HEK293 (cell line): ENCODE data around the gene LSP1.

Experiments used
- CTCF ChIA-PET: fragments of 350-600 bp; formaldehyde crosslinking; extraction: SDS; loops from one replicate; lab custom pipeline; 2021; ENCODE audit warnings: antibody characterized with exemption; lab: Yijun Ruan, JAX
- POLR2A ChIA-PET: fragments of 300-600 bp; formaldehyde crosslinking; extraction: SDS; loops from one replicate; lab custom pipeline; 2020; ENCODE audit warnings: antibody characterized with exemption, inconsistent platforms; lab: Yijun Ruan, JAX
- H3K27ac ChIP-seq: fragments of 200-500 bp; sonication (Bioruptor generic); 2 replicates; pipeline ENCODE4 v1.5.1; 2014; ENCODE audit warnings: low read depth, low read length, control low read depth, inconsistent platforms; ENCODE audit errors: extremely low read depth
- H3K36me3 ChIP-seq, 2 experiments: fragments of 200-500 bp in 1 of 2; sonication (Bioruptor generic) in 1 of 2; 1 replicate in 1 of 2; 2 replicates in 1 of 2; pipeline ENCODE4 v1.5.1; 2014 to 2017; ENCODE audit warnings: inconsistent platforms in 2 of 2, low read length in 2 of 2; ENCODE audit not compliant: control insufficient read depth in 2 of 2, insufficient read depth in 1 of 2
- H3K4me1 ChIP-seq: fragments of 200-500 bp; sonication (Bioruptor generic); 2 replicates; pipeline ENCODE4 v1.5.1; 2014; ENCODE audit warnings: mild to moderate bottlenecking, low read length, inconsistent platforms; ENCODE audit not compliant: control insufficient read depth, insufficient read depth
- H3K4me3 ChIP-seq: 2 replicates; pipeline ENCODE4 v1.5.1; 2011; ENCODE audit warnings: low read depth, mild to moderate bottlenecking, control low read depth, low read length, moderate library complexity
- H3K9me3 ChIP-seq: fragments of 200-500 bp; sonication (Bioruptor generic); 2 replicates; pipeline ENCODE4 v1.5.1; 2014; ENCODE audit warnings: low read depth, low read length, inconsistent platforms; ENCODE audit not compliant: control insufficient read depth, insufficient read depth
- GLIS2 ChIP-seq: fragments of 450-650 bp; formaldehyde crosslinking; IDR thresholded peaks from 2 replicates; pipeline ENCODE4 v1.5.1; 2016; ENCODE audit warnings: missing biosample characterization, missing genetic modification characterization
- MYNN ChIP-seq: fragments of 450-650 bp; formaldehyde crosslinking; IDR thresholded peaks from 2 replicates; pipeline ENCODE4 v1.5.1; 2016; ENCODE audit warnings: missing biosample characterization, missing genetic modification characterization, borderline replicate concordance
- SCRT1 ChIP-seq: fragments of 450-650 bp; formaldehyde crosslinking; IDR thresholded peaks from 2 replicates; pipeline ENCODE4 v1.5.1; 2016; ENCODE audit warnings: missing biosample characterization, missing genetic modification characterization, borderline replicate concordance
- SETDB1 ChIP-seq: IDR thresholded peaks from one replicate; pipeline ENCODE4 v1.6.1; 2017; ENCODE audit warnings: mild to moderate bottlenecking, low read length, moderate library complexity, mixed read lengths; ENCODE audit not compliant: insufficient read length
- SP2 ChIP-seq: fragments of 450-650 bp; formaldehyde crosslinking; IDR thresholded peaks from 2 replicates; pipeline ENCODE4 v1.5.1; 2016; ENCODE audit warnings: missing biosample characterization, missing genetic modification characterization
- ZBTB17 ChIP-seq: fragments of 450-650 bp; formaldehyde crosslinking; IDR thresholded peaks from 2 replicates; pipeline ENCODE4 v1.5.1; 2016; ENCODE audit warnings: missing biosample characterization, missing genetic modification characterization
- ZFP37 ChIP-seq: fragments of 450-650 bp; formaldehyde crosslinking; IDR thresholded peaks from 2 replicates; pipeline ENCODE4 v1.5.1; 2016; ENCODE audit warnings: missing biosample characterization, missing genetic modification characterization
- ZNF140 ChIP-seq: fragments of 450-650 bp; formaldehyde crosslinking; IDR thresholded peaks from 2 replicates; pipeline ENCODE4 v1.5.1; 2016; ENCODE audit warnings: missing biosample characterization, missing genetic modification characterization
- ZNF2 ChIP-seq: fragments of 450-650 bp; formaldehyde crosslinking; IDR thresholded peaks from 2 replicates; pipeline ENCODE4 v1.5.1; 2016; ENCODE audit warnings: missing biosample characterization, missing genetic modification characterization
- ZNF214 ChIP-seq: fragments of 450-650 bp; formaldehyde crosslinking; IDR thresholded peaks from 2 replicates; pipeline ENCODE4 v1.5.1; 2017; ENCODE audit warnings: missing biosample characterization, mild to moderate bottlenecking, missing genetic modification characterization, borderline replicate concordance
- ZNF221 ChIP-seq: fragments of 450-650 bp; formaldehyde crosslinking; IDR thresholded peaks from 2 replicates; pipeline ENCODE4 v1.5.1; 2017; ENCODE audit warnings: missing biosample characterization, missing genetic modification characterization, borderline replicate concordance
- ZNF239 ChIP-seq: fragments of 450-650 bp; formaldehyde crosslinking; IDR thresholded peaks from 2 replicates; pipeline ENCODE4 v1.5.1; 2016; ENCODE audit warnings: missing biosample characterization, missing genetic modification characterization
- ZNF37A ChIP-seq: fragments of 450-650 bp; IDR thresholded peaks from 2 replicates; pipeline ENCODE4 v1.5.1; 2018; ENCODE audit warnings: missing biosample characterization, missing genetic modification characterization
- ZNF560 ChIP-seq: fragments of 450-650 bp; formaldehyde crosslinking; IDR thresholded peaks from 2 replicates; pipeline ENCODE4 v1.5.1; 2017; ENCODE audit warnings: missing biosample characterization, missing genetic modification characterization, borderline replicate concordance
- ZNF561 ChIP-seq: fragments of 450-650 bp; IDR thresholded peaks from 2 replicates; pipeline ENCODE4 v1.5.1; 2018; ENCODE audit warnings: missing biosample characterization, missing genetic modification characterization, borderline replicate concordance
- ZNF621 ChIP-seq: fragments of 450-650 bp; formaldehyde crosslinking; IDR thresholded peaks from 2 replicates; pipeline ENCODE4 v1.5.1; 2017; ENCODE audit warnings: missing biosample characterization, missing genetic modification characterization
- ZNF624 ChIP-seq: fragments of 450-650 bp; formaldehyde crosslinking; IDR thresholded peaks from 2 replicates; pipeline ENCODE4 v1.5.1; 2017; ENCODE audit warnings: missing biosample characterization, missing genetic modification characterization
- ZNF670 ChIP-seq: fragments of 450-650 bp; formaldehyde crosslinking; IDR thresholded peaks from 2 replicates; pipeline ENCODE4 v1.5.1; 2016; ENCODE audit warnings: missing biosample characterization, missing genetic modification characterization, low read depth
- ZNF791 ChIP-seq: fragments of 450-650 bp; formaldehyde crosslinking; IDR thresholded peaks from 2 replicates; pipeline ENCODE4 v1.5.1; 2016; ENCODE audit warnings: missing biosample characterization, missing genetic modification characterization
- ZNF792 ChIP-seq: fragments of 450-650 bp; formaldehyde crosslinking; IDR thresholded peaks from 2 replicates; pipeline ENCODE4 v1.5.1; 2016; ENCODE audit warnings: missing biosample characterization, missing genetic modification characterization
- TF ChIP-seq, protein P1 (sequence below): fragments of 450-650 bp; formaldehyde crosslinking; conservative IDR thresholded peaks from 2 replicates; pipeline ENCODE4 v1.5.1; 2016; ENCODE audit warnings: low read depth, missing biosample characterization, missing genetic modification characterization
- TF ChIP-seq, protein P2 (sequence below): fragments of 450-650 bp; formaldehyde crosslinking; IDR thresholded peaks from 2 replicates; pipeline ENCODE4 v1.5.1; 2016; ENCODE audit warnings: missing biosample characterization, missing genetic modification characterization
- TF ChIP-seq, protein P3 (sequence below): fragments of 450-650 bp; formaldehyde crosslinking; IDR thresholded peaks from 2 replicates; pipeline ENCODE4 v1.5.1; 2016; ENCODE audit warnings: missing biosample characterization, missing genetic modification characterization
- TF ChIP-seq, protein P4 (sequence below): fragments of 450-650 bp; formaldehyde crosslinking; IDR thresholded peaks from 2 replicates; pipeline ENCODE4 v1.5.1; 2016; ENCODE audit warnings: missing biosample characterization, missing genetic modification characterization
- TF ChIP-seq, protein P5 (sequence below): fragments of 450-650 bp; formaldehyde crosslinking; IDR thresholded peaks from 2 replicates; pipeline ENCODE4 v1.5.1; 2016; ENCODE audit warnings: missing biosample characterization, missing genetic modification characterization

The LSP1 gene

DNA sequence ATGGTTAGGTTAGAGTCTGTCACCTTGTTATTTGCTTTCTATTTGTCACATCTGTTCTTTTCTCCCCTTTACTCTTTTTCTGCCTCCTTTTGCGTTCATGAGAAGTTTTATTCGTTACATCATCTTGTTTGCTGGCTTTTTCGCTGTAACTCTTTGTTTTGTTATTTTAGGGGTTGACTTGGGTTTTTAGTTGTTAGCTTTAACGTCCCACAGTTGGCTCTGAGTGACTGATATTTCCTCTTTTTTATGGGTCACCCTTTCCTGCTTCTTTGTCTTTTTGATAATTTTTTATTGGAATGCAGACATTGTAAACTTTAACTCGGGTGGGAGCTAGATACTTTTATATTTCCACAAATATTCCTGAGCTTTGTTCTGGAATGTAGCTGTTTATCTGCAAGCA is 53.3 kb downstream of the LSP1 start (continued):
- TF ChIP-seq, protein P1, sequence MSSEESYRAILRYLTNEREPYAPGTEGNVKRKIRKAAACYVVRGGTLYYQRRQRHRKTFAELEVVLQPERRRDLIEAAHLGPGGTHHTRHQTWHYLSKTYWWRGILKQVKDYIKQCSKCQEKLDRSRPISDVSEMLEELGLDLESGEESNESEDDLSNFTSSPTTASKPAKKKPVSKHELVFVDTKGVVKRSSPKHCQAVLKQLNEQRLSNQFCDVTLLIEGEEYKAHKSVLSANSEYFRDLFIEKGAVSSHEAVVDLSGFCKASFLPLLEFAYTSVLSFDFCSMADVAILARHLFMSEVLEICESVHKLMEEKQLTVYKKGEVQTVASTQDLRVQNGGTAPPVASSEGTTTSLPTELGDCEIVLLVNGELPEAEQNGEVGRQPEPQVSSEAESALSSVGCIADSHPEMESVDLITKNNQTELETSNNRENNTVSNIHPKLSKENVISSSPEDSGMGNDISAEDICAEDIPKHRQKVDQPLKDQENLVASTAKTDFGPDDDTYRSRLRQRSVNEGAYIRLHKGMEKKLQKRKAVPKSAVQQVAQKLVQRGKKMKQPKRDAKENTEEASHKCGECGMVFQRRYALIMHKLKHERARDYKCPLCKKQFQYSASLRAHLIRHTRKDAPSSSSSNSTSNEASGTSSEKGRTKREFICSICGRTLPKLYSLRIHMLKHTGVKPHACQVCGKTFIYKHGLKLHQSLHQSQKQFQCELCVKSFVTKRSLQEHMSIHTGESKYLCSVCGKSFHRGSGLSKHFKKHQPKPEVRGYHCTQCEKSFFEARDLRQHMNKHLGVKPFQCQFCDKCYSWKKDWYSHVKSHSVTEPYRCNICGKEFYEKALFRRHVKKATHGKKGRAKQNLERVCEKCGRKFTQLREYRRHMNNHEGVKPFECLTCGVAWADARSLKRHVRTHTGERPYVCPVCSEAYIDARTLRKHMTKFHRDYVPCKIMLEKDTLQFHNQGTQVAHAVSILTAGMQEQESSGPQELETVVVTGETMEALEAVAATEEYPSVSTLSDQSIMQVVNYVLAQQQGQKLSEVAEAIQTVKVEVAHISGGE (tag by site-specific recombination), result no peak
- TF ChIP-seq MYNN (no peak), ZNF239 (no peak), ZNF221 (no peak), ZNF561 (tag by site-specific recombination) (no peak), ZNF2 (no peak), SP2 (tag by site-specific recombination) (no peak), ZNF791 (tag by site-specific recombination) (no peak), GLIS2 (tag by site-specific recombination) (no peak), SETDB1 (no peak)

DNA sequence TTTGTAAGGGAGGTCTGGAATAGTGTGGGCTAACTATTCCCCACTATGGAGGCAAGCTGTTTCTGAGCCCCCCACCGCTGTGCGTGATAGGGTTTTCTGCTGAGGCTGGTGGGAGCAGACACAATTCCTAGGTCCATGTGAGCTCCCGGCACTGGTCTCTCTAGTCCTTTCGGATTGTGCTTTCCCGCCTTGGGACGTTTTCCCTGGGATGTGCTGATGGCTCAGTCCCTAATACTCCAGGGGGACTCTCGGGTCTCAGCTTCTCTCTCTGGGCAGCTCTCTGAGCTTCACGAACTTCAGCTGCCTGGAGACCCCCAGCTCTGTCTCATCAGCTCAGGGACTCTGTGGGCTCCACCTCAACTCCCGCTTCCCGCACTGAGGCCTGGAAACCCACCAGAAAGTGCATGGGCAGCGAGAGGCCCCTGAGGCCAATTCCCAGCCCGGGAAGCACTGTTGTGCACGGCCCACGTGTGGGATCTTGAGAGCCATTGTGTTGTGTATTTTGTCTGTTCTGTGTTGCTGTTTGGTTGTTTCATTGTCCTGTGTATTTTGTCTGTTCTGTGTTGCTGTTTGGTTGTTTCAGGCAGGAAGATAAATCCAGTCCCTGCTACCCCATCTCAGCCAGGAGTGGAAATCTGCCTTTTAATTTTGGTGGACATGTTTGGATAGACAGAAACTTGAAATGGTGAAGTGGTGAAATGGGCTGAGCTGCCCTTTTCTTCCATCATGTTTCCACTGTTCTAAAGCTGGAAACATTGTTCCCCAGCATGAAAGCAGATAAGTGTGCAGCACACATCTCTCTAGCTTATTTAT is 53.9 kb downstream of the LSP1 start:
- ChIA-PET POLR2A (no interaction called here), CTCF (interaction anchor here (0.5 to 1.4 kb wide), 7 partner anchors 25 to 439 kb away, joined by 3 to 6 read pairs (median 3); no protein-coding TSS in a partner anchor)
- Histone ChIP-seq H3K4me1 (no peaks in the 10 kb centered on the region), H3K27ac (no peak overlapping the region), H3K36me3 (no peaks in the 10 kb centered on the region), H3K9me3 (no peaks in the 10 kb centered on the region), H3K4me3 (no peak overlapping the region)
- TF ChIP-seq SCRT1, result no peak
- no peak for TF ChIP-seq ZNF214

DNA sequence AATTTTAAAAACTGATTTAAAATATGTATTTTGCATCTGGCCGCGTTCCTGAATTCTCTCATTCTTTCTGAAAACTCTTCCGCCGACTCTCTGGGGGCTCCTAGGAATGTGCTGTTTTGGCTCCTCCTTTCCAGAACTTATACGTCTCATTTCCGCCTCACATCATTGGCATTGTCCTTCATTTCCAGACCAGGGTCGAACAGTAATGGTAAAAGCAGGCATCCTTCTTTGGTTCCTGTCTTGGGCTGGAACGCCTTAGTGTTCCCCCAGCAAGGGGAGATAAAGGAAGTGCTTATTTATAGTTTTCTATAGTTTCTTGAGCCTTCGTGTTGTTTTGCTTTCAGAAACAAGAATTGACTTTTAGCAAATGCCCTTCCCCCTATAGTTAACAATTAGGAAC is 55.7 kb downstream of the LSP1 start:
- H3K36me3 ChIP-seq, result no peaks in the 10 kb centered on the region
- no peak overlapping the region for H3K4me3 ChIP-seq
- H3K4me1 ChIP-seq, result no peaks in the 10 kb centered on the region
- POLR2A ChIA-PET, result no interaction called here
- CTCF ChIA-PET, result interaction anchor here (0.7 kb wide), 1 partner anchor 33 kb away, joined by 3 read pairs; no protein-coding TSS in a partner anchor
- H3K9me3 ChIP-seq, result no peaks in the 10 kb centered on the region
- no peak overlapping the region for H3K27ac ChIP-seq
- no peak for TF ChIP-seq ZNF621 (tag by site-specific recombination)
- no peak for TF ChIP-seq ZFP37
- TF ChIP-seq, protein P2, sequence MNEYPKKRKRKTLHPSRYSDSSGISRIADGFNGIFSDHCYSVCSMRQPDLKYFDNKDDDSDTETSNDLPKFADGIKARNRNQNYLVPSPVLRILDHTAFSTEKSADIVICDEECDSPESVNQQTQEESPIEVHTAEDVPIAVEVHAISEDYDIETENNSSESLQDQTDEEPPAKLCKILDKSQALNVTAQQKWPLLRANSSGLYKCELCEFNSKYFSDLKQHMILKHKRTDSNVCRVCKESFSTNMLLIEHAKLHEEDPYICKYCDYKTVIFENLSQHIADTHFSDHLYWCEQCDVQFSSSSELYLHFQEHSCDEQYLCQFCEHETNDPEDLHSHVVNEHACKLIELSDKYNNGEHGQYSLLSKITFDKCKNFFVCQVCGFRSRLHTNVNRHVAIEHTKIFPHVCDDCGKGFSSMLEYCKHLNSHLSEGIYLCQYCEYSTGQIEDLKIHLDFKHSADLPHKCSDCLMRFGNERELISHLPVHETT, result no peak
- TF ChIP-seq, protein P3, sequence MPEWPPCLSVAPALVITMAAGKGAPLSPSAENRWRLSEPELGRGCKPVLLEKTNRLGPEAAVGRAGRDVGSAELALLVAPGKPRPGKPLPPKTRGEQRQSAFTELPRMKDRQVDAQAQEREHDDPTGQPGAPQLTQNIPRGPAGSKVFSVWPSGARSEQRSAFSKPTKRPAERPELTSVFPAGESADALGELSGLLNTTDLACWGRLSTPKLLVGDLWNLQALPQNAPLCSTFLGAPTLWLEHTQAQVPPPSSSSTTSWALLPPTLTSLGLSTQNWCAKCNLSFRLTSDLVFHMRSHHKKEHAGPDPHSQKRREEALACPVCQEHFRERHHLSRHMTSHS (tag by site-specific recombination), result no peak
- TF ChIP-seq ZNF792, result no peak
- TF ChIP-seq ZNF37A (tag by site-specific recombination), result no peak
- TF ChIP-seq, protein P4, sequence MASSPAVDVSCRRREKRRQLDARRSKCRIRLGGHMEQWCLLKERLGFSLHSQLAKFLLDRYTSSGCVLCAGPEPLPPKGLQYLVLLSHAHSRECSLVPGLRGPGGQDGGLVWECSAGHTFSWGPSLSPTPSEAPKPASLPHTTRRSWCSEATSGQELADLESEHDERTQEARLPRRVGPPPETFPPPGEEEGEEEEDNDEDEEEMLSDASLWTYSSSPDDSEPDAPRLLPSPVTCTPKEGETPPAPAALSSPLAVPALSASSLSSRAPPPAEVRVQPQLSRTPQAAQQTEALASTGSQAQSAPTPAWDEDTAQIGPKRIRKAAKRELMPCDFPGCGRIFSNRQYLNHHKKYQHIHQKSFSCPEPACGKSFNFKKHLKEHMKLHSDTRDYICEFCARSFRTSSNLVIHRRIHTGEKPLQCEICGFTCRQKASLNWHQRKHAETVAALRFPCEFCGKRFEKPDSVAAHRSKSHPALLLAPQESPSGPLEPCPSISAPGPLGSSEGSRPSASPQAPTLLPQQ (tag by site-specific recombination), result no peak
- TF ChIP-seq ZNF560, result no peak
- TF ChIP-seq ZNF624, result no peak
- TF ChIP-seq, protein P5, sequence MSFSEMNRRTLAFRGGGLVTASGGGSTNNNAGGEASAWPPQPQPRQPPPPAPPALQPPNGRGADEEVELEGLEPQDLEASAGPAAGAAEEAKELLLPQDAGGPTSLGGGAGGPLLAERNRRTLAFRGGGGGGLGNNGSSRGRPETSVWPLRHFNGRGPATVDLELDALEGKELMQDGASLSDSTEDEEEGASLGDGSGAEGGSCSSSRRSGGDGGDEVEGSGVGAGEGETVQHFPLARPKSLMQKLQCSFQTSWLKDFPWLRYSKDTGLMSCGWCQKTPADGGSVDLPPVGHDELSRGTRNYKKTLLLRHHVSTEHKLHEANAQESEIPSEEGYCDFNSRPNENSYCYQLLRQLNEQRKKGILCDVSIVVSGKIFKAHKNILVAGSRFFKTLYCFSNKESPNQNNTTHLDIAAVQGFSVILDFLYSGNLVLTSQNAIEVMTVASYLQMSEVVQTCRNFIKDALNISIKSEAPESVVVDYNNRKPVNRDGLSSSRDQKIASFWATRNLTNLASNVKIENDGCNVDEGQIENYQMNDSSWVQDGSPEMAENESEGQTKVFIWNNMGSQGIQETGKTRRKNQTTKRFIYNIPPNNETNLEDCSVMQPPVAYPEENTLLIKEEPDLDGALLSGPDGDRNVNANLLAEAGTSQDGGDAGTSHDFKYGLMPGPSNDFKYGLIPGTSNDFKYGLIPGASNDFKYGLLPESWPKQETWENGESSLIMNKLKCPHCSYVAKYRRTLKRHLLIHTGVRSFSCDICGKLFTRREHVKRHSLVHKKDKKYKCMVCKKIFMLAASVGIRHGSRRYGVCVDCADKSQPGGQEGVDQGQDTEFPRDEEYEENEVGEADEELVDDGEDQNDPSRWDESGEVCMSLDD, result no peak
- TF ChIP-seq ZNF140 (tag by site-specific recombination), result no peak
- TF ChIP-seq ZNF670 (tag by site-specific recombination), result no peak
- TF ChIP-seq ZBTB17, result no peak
